Stomach (tissue), 4 donors: ENCODE measurements around the gene ATRNL1.

Source experiments
- EP300 ChIP-seq: sonication (generic); formaldehyde crosslinking; IDR thresholded peaks from one replicate; pipeline ENCODE4 v1.6.1; 2017; ENCODE audit warnings: antibody characterized with exemption
- POLR2A ChIP-seq, 4 donors: fragments of 450-650 bp; IDR thresholded peaks; one replicate each; pipeline ENCODE4 v1.6.1; 2016; ENCODE audit warnings: antibody characterized with exemption in 4 of 4, control low read depth in 2 of 4, mild to moderate bottlenecking in 1 of 4, moderate library complexity in 1 of 4
- POLR2AphosphoS5 ChIP-seq, 3 donors: sonication (generic); formaldehyde crosslinking; IDR thresholded peaks; one replicate each; pipeline ENCODE4 v1.6.1; 2016; ENCODE audit warnings: antibody characterized with exemption in 3 of 3
- TF ChIP-seq, protein P1 (sequence below), 7 experiments: fragments of 450-650 bp in 4 of 7; fragments of 200-600 bp in 3 of 7; sonication (generic) in 3 of 7; IDR thresholded peaks; one replicate each; pipeline ENCODE4 v1.5.1; 2016 to 2019; ENCODE audit warnings: antibody characterized with exemption in 7 of 7, control low read depth in 2 of 7, mild to moderate bottlenecking in 1 of 7

DNA sequence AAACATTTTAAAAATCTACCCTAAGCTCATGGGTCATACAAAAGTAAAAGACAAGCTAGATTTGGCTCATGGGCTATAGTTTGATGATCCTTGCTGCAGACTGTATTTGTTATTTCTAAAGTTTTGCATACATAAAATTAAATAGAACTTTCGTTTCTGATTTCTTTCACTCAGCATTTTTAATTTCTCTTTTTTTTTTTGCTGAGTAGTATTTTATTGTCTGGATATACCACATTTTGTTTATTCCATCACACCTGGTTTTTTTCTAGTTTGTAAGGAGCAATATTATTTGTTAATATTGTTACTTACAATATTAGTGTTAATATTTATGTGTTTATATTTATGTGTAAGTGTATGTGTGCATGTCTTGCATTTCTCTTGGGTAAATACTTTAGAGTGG is 291.5 kb downstream of the ATRNL1 start:
- TF ChIP-seq, protein P1, sequence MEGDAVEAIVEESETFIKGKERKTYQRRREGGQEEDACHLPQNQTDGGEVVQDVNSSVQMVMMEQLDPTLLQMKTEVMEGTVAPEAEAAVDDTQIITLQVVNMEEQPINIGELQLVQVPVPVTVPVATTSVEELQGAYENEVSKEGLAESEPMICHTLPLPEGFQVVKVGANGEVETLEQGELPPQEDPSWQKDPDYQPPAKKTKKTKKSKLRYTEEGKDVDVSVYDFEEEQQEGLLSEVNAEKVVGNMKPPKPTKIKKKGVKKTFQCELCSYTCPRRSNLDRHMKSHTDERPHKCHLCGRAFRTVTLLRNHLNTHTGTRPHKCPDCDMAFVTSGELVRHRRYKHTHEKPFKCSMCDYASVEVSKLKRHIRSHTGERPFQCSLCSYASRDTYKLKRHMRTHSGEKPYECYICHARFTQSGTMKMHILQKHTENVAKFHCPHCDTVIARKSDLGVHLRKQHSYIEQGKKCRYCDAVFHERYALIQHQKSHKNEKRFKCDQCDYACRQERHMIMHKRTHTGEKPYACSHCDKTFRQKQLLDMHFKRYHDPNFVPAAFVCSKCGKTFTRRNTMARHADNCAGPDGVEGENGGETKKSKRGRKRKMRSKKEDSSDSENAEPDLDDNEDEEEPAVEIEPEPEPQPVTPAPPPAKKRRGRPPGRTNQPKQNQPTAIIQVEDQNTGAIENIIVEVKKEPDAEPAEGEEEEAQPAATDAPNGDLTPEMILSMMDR (IDR thresholded peaks at IDR 0.05), result no peak
- TF ChIP-seq POLR2A (IDR thresholded peaks at IDR 0.05) (no peak), POLR2AphosphoS5 (IDR thresholded peaks at IDR 0.05) (no peak), EP300 (no peak)
